Fibroblast of upper back skin (primary cell): Measurements from ENCODE around the gene CYB5B.
A peak's percentile ranks its signal among the peaks of the same experiment; 100 is the strongest.

ENCODE experiments used
- DNase-seq: peaks from one replicate; pipeline ENCODE4 v3.0.0-alpha.2; 2013

CYB5B gene

GRCh38 chr16:69448470-69449193, 24.2 kb downstream of the CYB5B start:
- DNase-seq, result peak; percentile 42

GRCh38 chr16:69451166-69451565, 26.7 kb downstream of the CYB5B start:
- no peak for DNase-seq

DNA sequence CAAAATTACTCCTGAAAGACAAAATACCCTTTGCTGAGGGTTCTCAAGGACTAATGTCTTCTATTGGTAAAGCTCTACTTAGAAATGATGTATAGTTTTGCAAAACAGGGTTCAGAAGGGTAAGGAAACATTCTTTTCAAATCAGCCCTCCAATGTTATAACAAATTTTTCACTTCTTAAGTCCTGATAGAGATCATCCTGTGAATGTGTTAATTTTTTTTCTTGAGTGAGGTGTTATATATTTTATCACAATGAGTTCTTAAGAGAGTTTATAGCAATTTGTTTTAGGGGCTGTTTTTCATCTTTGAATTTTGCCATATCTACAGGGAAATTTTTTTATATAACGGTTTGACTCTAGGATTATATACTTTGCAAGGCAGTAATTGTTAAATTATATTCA, 29.5 kb downstream of the CYB5B start:
- no peak for DNase-seq

DNA sequence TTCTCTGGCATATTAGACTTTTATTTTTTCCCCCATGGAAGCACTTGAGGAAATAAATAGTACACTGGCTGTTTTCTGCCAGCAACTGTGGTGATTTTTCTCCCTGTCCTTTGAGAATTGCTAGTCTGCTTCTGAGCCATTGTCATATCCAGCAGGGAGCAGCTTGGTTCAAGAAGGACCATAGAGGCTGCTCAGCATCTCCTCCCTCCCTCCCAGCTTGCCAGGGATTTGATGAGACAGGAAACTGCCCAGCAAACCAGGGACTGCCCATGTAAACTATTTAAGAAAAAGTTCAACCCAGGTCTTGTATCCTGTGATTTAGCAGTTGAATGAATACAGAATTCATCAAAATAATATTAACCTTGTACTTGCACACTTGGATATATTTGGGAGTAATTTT, 39.5 kb downstream of the CYB5B start:
- no peak for DNase-seq

DNA sequence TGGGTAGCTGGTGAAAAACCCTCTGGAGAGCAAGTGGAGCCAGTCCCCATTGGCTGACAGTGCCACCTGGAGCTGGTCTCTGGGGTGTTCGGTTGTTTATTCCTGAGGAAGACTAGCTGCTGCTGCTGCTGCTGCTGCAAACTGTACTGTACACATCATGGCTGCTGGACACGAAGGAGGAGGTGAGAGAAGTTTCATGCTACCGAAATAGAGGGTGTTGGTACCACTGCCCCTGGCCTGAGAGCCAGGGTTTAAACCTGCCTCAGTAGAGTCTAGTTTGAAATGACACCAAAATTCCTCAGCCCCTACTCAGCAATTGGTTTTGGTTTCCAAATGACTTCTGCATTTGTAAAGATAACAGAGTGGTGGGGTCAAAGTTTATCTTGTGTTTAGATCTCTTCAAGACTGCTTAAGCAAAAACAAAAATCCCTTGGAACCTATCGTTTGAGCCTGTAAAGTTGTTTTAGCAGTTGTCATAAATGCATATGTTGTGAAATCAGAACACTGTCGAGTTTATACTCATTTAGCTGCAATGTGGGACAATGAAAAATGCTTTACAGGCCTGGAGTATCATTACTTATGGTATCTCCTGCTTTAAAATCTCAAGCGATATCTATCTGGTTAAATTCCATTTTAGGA, 40.8 kb downstream of the CYB5B start:
- DNase-seq, result no peak

DNA sequence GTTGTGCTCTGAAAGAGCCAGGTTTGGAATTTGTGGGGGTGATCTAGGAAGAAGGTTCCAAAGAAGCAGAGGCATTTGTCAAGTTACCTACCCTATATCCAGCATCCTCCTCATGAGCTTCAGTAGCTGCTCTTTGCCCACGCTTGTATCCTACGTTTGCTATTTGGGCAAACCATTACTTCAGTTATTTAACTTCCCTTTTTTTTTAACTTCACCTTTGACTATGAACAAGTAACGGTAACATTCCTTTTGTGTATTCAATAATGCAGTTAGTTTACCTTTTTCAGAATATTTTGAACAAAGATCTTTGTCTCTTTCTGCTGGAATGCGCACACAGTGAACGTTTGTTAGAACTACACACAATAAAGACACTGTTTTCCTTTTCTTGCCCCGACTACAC, 41.5 kb downstream of the CYB5B start:
- DNase-seq, result no peak

DNA sequence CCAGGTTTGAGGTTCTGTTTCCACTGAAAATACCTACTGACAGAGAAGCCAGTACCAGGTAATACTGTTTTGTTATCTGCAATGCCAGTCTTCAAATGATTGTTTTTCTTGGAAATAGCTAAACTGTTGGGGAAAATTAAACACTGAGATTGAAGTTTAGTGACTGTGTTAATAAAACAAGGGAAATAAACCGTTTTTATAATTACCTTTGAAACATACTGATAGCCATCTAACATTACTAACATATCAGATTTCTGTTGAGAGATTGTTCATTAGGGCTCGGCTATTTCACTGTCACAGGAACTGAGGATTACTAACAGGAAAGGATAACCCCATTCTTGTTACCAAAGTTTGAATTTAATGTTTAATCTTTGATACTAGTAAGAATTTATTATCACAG, 42.1 kb downstream of the CYB5B start:
- DNase-seq, result no peak

- DNase-seq, result no peak
These were observed 42.7 kb downstream of the CYB5B start for GRCh38 chr16:69467080-69467479.

DNA sequence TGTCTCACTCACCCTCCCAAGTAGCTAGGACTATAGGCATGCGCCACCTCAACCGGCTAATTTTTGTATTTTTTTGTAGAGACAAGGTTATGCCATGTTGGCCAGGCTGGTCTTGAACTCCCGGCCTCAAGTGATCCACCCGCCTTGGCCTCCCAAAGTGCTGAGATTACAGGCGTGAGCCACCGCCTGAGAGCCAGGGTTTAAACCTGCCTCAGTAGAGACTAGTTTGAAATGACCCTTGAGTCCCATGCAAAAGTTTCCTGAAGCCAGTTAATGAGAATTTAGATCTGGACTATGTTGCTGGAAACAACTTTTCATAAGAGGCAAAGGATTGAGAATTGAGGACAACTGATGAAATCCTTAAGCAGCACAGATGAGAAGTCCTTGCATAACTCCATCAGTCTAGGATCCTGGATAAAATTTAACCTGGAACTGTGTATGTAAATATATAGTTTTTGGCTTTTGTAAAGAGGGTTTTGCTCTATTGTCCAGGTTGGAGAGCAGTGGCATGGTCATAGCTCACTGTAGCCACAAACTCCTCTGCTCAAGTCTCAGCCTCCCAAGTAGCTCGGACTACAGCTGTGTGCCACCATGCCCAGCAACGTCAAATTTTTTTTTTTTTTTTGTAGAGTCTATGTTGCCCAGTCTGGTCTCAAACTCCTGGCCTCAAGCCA, 43.2 kb downstream of the CYB5B start:
- no peak for DNase-seq

DNA sequence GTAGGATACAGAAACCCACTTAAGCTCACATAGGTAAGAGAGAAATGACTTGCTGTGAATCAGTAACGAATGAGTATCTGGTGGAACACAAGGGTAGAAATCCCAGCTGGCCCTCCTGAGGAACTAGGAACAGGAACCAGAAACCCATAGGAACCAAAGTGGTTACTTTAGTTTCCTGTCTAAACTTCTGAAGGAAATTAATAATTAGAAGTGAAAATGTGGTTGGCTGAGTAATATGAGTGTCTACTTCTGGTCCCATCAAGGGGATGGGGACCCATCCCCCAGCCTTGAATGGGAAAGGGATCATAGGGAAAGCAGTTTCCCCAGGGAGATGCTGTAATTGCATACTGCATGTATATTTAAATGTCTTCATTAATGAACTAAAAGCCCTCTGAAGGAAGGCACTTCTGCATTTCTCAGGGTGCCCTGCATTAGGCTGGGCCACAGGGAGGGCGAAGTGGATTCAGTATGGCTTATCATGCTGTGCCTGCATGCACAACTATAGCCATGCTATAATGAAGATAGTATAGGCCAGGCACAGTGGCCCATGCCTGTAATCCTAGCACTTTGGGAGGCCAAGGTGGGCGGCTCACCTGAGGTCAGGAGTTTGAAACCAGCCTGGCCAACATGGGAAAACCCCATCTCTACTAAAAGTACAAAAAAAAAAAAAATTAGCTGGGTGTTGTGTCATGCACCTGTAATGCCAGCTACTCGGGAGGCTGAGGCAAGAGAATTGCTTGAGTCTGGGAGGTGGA, 45.6 kb downstream of the CYB5B start:
- no peak for DNase-seq

GRCh38 chr16:69471121-69471520, 46.7 kb downstream of the CYB5B start:
- no peak for DNase-seq

DNA sequence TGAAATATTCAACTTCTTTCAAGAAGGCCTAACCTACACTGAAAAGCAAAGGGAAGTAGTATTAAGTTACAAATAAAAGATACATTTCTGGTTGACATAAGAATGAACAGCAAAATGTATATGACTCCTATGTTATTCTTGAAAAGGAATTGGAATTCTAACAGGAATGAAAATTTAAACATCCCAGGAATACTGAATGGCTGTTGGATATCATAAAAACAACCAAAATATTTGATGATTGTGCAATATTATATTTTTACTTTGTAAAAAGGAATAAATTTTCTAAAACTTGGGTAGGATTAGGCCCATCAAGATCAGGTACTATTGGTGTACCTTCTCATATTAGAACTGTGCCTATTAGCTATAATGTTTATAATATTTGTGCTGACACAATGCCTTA, 50.0 kb downstream of the CYB5B start:
- peak; percentile 23 for DNase-seq

- peak; percentile 95 for DNase-seq
These were observed 52.6 kb downstream of the CYB5B start for GRCh38 chr16:69476920-69477443.

DNA sequence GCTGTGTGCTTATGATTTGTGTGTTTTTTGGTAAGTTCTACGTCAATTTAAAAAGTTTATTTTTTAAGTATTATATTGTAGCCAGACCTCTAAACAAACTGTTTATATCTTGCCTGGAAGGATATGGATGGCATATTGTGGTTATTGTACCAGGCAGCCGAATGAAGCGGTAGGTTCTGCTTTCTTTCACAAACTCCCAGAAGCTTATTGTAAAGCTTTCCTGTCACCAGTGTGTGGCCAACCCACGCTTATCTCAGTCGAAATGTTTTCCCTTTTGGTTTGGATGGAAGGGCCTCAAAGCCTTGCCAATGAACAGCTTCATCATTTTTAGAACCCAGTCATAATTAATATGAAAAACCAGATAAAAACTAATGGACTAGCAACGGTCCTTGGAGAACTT, 53.1 kb downstream of the CYB5B start:
- DNase-seq, result no peak

DNA sequence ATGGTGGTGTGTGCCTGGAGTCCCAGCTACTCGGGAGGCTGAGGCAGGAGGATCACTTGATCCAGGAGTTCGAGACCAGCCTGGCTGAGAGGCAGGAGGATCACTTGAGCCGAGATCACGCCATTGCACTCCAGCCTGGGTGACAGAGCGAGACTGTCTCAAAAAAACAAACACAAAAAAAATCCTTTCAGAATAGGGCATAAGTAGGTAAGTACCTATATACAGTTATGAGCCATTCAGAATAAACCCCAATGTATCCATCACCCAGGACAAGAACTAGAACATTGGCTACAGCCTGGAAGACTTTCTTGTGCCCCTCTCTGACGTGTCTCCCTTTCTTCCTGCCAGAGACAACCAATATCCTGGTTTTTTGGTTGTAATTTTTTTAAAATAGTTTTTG, 54.3 kb downstream of the CYB5B start:
- DNase-seq, result no peak

- DNase-seq, result no peak
These were observed 55.4 kb downstream of the CYB5B start for GRCh38 chr16:69479775-69480174.

DNA sequence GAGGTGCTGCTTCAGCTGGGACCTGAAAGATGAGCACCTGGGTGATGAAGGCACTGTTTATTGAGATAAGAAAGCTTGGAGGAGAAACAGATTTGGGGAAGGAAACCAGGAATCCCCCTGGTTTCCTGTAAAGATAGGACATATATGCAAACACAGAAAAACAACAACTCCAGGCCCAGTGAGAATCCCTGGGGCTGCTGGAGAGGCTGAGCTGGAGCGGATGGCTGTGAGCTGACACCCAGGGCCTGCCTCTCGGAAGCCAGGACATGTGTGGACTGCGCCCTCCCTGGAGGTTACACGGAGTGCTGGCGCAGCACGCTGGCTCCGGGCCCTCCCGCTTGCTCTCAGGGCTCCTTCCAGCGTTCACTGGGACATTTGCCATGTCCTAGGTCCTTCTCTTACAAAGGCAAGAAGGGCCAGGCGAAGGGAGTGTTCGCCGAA, 57.5 kb downstream of the CYB5B start:
- DNase-seq, result peak; percentile 8

GRCh38 chr16:69482410-69482991, 58.1 kb downstream of the CYB5B start:
- DNase-seq, result peak; percentile 67

DNA sequence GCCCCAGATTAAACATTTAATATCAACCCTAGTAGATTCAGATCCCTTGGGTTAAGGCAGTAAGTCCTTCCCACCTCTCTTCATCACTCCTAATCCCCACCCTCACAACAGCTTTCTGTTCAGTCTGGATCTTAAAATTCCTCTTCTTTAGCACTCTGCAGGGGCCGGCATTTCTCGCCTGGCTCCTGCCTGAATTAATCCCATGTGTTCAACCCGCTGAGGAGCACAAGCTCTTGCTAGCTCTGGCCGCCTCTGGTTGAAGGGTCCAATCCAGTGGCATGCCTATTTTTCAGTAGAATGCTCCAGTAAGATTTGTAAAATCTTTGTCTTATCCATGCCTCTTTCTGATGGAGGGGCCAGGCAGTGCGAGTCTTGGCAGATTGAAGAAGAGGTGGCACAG, 59.2 kb downstream of the CYB5B start:
- peak; percentile 50 for DNase-seq

DNA sequence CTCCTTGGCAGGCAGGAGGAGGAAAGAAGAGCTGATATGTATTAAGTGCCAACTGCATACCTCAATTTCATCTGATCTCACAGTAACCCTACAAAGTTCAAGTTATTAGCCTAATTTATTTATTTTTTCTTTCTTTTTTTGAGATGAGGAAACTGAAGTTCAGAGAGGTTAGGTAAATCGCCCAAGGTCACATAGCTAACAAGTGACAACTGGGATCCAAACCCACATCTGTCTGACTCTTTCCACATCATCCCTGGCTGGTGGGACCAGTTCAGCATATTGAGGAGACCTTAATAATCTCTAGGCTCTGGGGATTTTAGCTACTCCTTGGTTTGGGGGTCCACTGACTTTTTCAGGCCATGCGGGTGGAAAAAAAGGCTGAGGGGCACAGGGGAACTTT, 60.9 kb downstream of the CYB5B start:
- no peak for DNase-seq

DNA sequence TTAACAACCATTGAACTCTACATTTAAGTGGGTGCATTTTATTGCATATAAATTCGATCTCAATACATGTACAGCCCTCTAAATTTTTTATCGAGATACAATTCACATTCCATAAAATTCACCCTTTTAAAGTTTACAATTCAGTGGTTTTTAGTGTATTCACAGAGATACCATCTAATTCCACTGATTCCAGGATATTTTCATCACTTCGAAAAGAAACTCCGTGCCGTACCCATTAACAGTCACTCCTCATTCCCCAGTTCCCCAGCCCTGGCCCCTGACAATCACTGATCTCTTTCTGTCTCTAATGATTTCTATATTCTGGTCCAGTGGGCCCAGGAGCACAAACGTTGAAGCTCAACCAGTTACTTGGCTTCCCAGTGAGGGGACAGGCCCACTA, 61.4 kb downstream of the CYB5B start:
- DNase-seq, result no peak

DNA sequence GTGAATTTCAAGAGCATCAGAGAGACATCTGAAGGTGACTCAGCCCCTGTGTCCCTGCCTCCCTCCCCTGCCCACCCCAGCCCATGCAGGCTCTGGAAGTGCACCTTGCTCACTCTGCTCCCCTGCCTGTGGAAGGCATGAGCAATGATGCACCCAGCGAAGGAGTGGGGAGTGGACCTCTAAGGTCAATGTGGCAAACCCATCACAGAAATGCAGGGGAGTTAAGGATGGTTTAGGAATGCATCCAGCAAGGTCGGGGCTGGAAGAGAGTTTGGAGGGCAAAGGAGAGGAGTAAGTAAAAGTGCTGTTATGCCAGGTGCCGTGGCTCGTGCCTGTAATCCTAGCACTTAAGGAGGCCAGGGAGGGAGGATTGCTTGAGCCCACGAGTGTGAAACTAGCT, 61.9 kb downstream of the CYB5B start:
- no peak for DNase-seq

GRCh38 chr16:69486724-69487123, 62.3 kb downstream of the CYB5B start:
- DNase-seq, result no peak
